Muscle of leg (tissue), 11 donors: ENCODE results near the gene FBXL17. TPM values are rescaled to one million over a fixed set of nuclear protein-coding genes. Genes with fewer than 3 reads are reported as not detected.

Experiments used
- DNase-seq: peaks from one replicate; pipeline ENCODE4 v3.0.0; 2013
- H3K27ac ChIP-seq: one replicate; pipeline ENCODE4 v1.5.1; 2013; ENCODE audit warnings: mild to moderate bottlenecking, low read length, control low read depth
- H3K27me3 ChIP-seq: one replicate; pipeline ENCODE4 v1.6.1; 2013; ENCODE audit warnings: low read length; ENCODE audit not compliant: control insufficient read depth, insufficient read depth
- H3K36me3 ChIP-seq: one replicate; pipeline ENCODE4 v1.6.1; 2013; ENCODE audit warnings: low read length; ENCODE audit not compliant: control insufficient read depth, insufficient read depth
- H3K4me1 ChIP-seq: one replicate; pipeline ENCODE4 v1.6.1; 2013; ENCODE audit warnings: low read length; ENCODE audit not compliant: control insufficient read depth, insufficient read depth
- H3K4me3 ChIP-seq: one replicate; pipeline ENCODE4 v1.5.1; 2013; ENCODE audit warnings: low read length, control low read depth
- H3K9me3 ChIP-seq: replicated peaks from 2 replicates; pipeline ENCODE4 v1.6.1; 2013; ENCODE audit warnings: low read depth, low read length; ENCODE audit not compliant: control insufficient read depth
- WGBS: methylation state at CpG from one replicate; pipeline ENCODE4 v1.1.5; 2013; ENCODE audit warnings: missing lambda C conversion rate; ENCODE audit not compliant: insufficient coverage; 5-methylcytosine and 5-hydroxymethylcytosine counted together
- polyA plus RNA-seq, 8 donors: library from polyadenylated mRNA; unstranded; fragments of 120-200 nt; gene quantifications; one replicate each; pipeline versions ENCODE4 v1.2.1 to v1.2.3, GENCODE V29; 2013; ENCODE audit warnings: inconsistent platforms in 1 of 8, low replicate concordance in 1 of 8; ENCODE audit not compliant: insufficient read length in 8 of 8, insufficient read depth in 1 of 8
- total RNA-seq: library from RNA; stranded (reverse); fragments of 120-200 nt; gene quantifications from one replicate; pipeline ENCODE4 v1.2.4, GENCODE V29; 2013

Gene FBXL17
- total and polyA plus RNA-seq, 9 donors = 14.6 to 23.7 (median 19.4) TPM

- WGBS = 82% methylated on average over 2 of the region's 4 CpGs
- H3K27me3 ChIP-seq = no peaks in the 10 kb centered on the region
- H3K4me1 ChIP-seq = no peaks in the 10 kb centered on the region
- H3K4me3 ChIP-seq = no peak overlapping the region
- no peak for DNase-seq
- H3K36me3 ChIP-seq = no peaks in the 10 kb centered on the region
- no peak overlapping the region for H3K27ac ChIP-seq
- H3K9me3 ChIP-seq = no peaks in the 10 kb centered on the region
These were observed 380.7 kb downstream of the FBXL17 start for GRCh38 chr5:108001222-108001621.

- no CpG with 5 or more reads among the region's 4 CpGs for WGBS
- no peaks in the 10 kb centered on the region for H3K36me3 ChIP-seq
- H3K27ac ChIP-seq = no peak overlapping the region
- DNase-seq = no peak
- no peaks in the 10 kb centered on the region for H3K27me3 ChIP-seq
- H3K9me3 ChIP-seq = no peaks in the 10 kb centered on the region
- H3K4me1 ChIP-seq = no peaks in the 10 kb centered on the region
- H3K4me3 ChIP-seq = no peak overlapping the region
These were observed 384.4 kb downstream of the FBXL17 start for GRCh38 chr5:107997338-107997980.

GRCh38 chr5:107993341-107993740, 388.6 kb downstream of the FBXL17 start:
- WGBS = no CpG with 5 or more reads among the region's 2 CpGs

GRCh38 chr5:107990881-107991810, 390.8 kb downstream of the FBXL17 start:
- no peaks in the 10 kb centered on the region for H3K36me3 ChIP-seq
- H3K4me3 ChIP-seq = no peak overlapping the region
- no peaks in the 10 kb centered on the region for H3K9me3 ChIP-seq
- no peaks in the 10 kb centered on the region for H3K4me1 ChIP-seq
- no peak overlapping the region for H3K27ac ChIP-seq
- H3K27me3 ChIP-seq = no peaks in the 10 kb centered on the region
- 95% methylated on average over 4 of the region's 7 CpGs for WGBS
- DNase-seq = no peak

More at GRCh38 chr5:107993341-107993740, 388.6 kb downstream of the FBXL17 start:
- Histone ChIP-seq H3K4me3 (no peak overlapping the region), H3K36me3 (no peaks in the 10 kb centered on the region), H3K27ac (no peak overlapping the region), H3K4me1 (no peaks in the 10 kb centered on the region), H3K9me3 (no peaks in the 10 kb centered on the region), H3K27me3 (no peaks in the 10 kb centered on the region)
- no peak for DNase-seq

GRCh38 chr5:107985144-107985543, 396.8 kb downstream of the FBXL17 start:
- Histone ChIP-seq H3K27ac (no peak overlapping the region), H3K36me3 (no peaks in the 10 kb centered on the region), H3K4me3 (no peak overlapping the region), H3K9me3 (no peaks in the 10 kb centered on the region), H3K27me3 (no peaks in the 10 kb centered on the region), H3K4me1 (no peaks in the 10 kb centered on the region)
- DNase-seq = peak; percentile 6

GRCh38 chr5:107982703-107983425, 399.0 kb downstream of the FBXL17 start:
- Histone ChIP-seq H3K9me3 (no peaks in the 10 kb centered on the region), H3K4me3 (no peak overlapping the region), H3K4me1 (no peaks in the 10 kb centered on the region), H3K27ac (no peak overlapping the region), H3K27me3 (no peaks in the 10 kb centered on the region), H3K36me3 (no peaks in the 10 kb centered on the region)
- WGBS = 88% methylated on average over 5 of the region's 8 CpGs
- DNase-seq = no peak

GRCh38 chr5:107980923-107981692, 400.8 kb downstream of the FBXL17 start:
- 100% methylated on average over 2 of the region's 13 CpGs for WGBS
- H3K4me3 ChIP-seq = no peak overlapping the region
- no peaks in the 10 kb centered on the region for H3K27me3 ChIP-seq
- H3K4me1 ChIP-seq = no peaks in the 10 kb centered on the region
- no peak for DNase-seq
- no peaks in the 10 kb centered on the region for H3K36me3 ChIP-seq
- no peak overlapping the region for H3K27ac ChIP-seq
- H3K9me3 ChIP-seq = no peaks in the 10 kb centered on the region

GRCh38 chr5:107979900-107980299, 402.0 kb downstream of the FBXL17 start:
- no peaks in the 10 kb centered on the region for H3K36me3 ChIP-seq
- H3K4me1 ChIP-seq = no peaks in the 10 kb centered on the region
- no peak for DNase-seq
- no CpG with 5 or more reads among the region's 2 CpGs for WGBS
- H3K27ac ChIP-seq = no peak overlapping the region
- no peak overlapping the region for H3K4me3 ChIP-seq
- no peaks in the 10 kb centered on the region for H3K9me3 ChIP-seq
- no peaks in the 10 kb centered on the region for H3K27me3 ChIP-seq

GRCh38 chr5:107979291-107979690, 402.6 kb downstream of the FBXL17 start:
- Histone ChIP-seq H3K9me3 (no peaks in the 10 kb centered on the region), H3K4me3 (no peak overlapping the region), H3K27me3 (no peaks in the 10 kb centered on the region), H3K27ac (no peak overlapping the region), H3K36me3 (no peaks in the 10 kb centered on the region), H3K4me1 (no peaks in the 10 kb centered on the region)
- no peak for DNase-seq
- WGBS = no CpG with 5 or more reads among the region's 3 CpGs
